ENCODE results near the gene RUVBL2.
"Not testable (repeated sequence)": the region's sequence is repeated elsewhere in the genome, so short reads cannot be mapped to it uniquely, and the experiment has no call there.

RUVBL2 gene

GRCh38 chr19:49016067-49016839, 22.6 kb downstream of the RUVBL2 start:
- no peak for DNase-seq

- no peak for DNase-seq
Observed at GRCh38 chr19:49017041-49017665, 23.5 kb downstream of the RUVBL2 start, which contains the start of gene LHB. LHB (minus strand) TSS chr19:49017091; CDS start chr19:49017081, 10 bp downstream.

- DNase-seq = peak in 4 of 56 donors; percentile 2 to 51 (median 30)
Observed at GRCh38 chr19:49017666-49018351, 24.1 kb downstream of the RUVBL2 start.

- DNase-seq = not testable (repeated sequence)
Observed at GRCh38 chr19:49018388-49019241, 24.9 kb downstream of the RUVBL2 start.

- DNase-seq = peak in 4 of 56 donors; percentile 2 to 32 (median 18)
Observed at GRCh38 chr19:49019242-49019932, 25.7 kb downstream of the RUVBL2 start.

GRCh38 chr19:49020342-49020741, 26.7 kb downstream of the RUVBL2 start:
- DNase-seq = no peak

GRCh38 chr19:49020931-49021895, 27.5 kb downstream of the RUVBL2 start:
- no peak for DNase-seq

- no peak for DNase-seq
Observed at GRCh38 chr19:49022116-49022515, 28.4 kb downstream of the RUVBL2 start.

GRCh38 chr19:49024233-49024632, 30.5 kb downstream of the RUVBL2 start, which contains the start of gene CGB3:
CGB3 (minus strand) TSS chr19:49024333; CDS start chr19:49023971, 362 bp downstream.
- not testable (repeated sequence) for DNase-seq

- DNase-seq = not testable (repeated sequence)
Observed at GRCh38 chr19:49025088-49025487, 31.4 kb downstream of the RUVBL2 start.

- not testable (repeated sequence) for DNase-seq
Observed at GRCh38 chr19:49025599-49025998, 31.9 kb downstream of the RUVBL2 start.

- DNase-seq = not testable (repeated sequence)
Observed at GRCh38 chr19:49028686-49029085, 35.0 kb downstream of the RUVBL2 start.

- DNase-seq = not testable (repeated sequence)
Observed at GRCh38 chr19:49029749-49030148, 36.1 kb downstream of the RUVBL2 start.

- not testable (repeated sequence) for DNase-seq
Observed at GRCh38 chr19:49030323-49030722, 36.6 kb downstream of the RUVBL2 start.

GRCh38 chr19:49031642-49032301, 38.1 kb downstream of the RUVBL2 start, which contains the start of gene CGB2:
CGB2 (plus strand) TSS chr19:49031890; CDS start chr19:49032096, 206 bp downstream.
- not testable (repeated sequence) for DNase-seq

- not testable (repeated sequence) for DNase-seq
Observed at GRCh38 chr19:49036815-49037214, 43.1 kb downstream of the RUVBL2 start, which contains the start of gene CGB1. CGB1 (minus strand) TSS chr19:49036895; CDS start chr19:49036711, 184 bp downstream.

GRCh38 chr19:49038111-49038510, 44.4 kb downstream of the RUVBL2 start:
- not testable (repeated sequence) for DNase-seq

All from nucleus accumbens (tissue), 56 donors.